K562 (cell line): ENCODE data around the gene DOP1A. TPM values are rescaled to one million over a fixed set of nuclear protein-coding genes. Genes with fewer than 3 reads are reported as not detected.

Experiments used
- ARID1B ChIP-seq: fragments of 450-650 bp; IDR thresholded peaks from 2 replicates; pipeline ENCODE4 v1.6.1; 2016; ENCODE audit warnings: antibody characterized with exemption, mild to moderate bottlenecking, inconsistent platforms
- ELK1 ChIP-seq: sonication (generic); formaldehyde crosslinking; IDR thresholded peaks from 2 replicates; pipeline ENCODE4 v1.8.1; 2022; ENCODE audit warnings: missing genetic modification reagents
- NFE2 ChIP-seq: IDR thresholded peaks from 2 replicates; pipeline ENCODE4 v1.6.1; 2014; ENCODE audit warnings: antibody characterized with exemption, low read depth
- PRDM10 ChIP-seq: fragments of 450-650 bp; IDR thresholded peaks from 2 replicates; pipeline ENCODE4 v1.6.1; 2018; ENCODE audit not compliant: partially characterized antibody
- RBFOX2 ChIP-seq: fragments of 200-400 bp; formaldehyde crosslinking; IDR thresholded peaks from 2 replicates; pipeline ENCODE4 v1.6.1; 2017; ENCODE audit warnings: low read depth, mild to moderate bottlenecking, low read length, moderate library complexity
- ZNF165 ChIP-seq: fragments of 250-450 bp; sonication (Bioruptor Pico); IDR thresholded peaks from 2 replicates; pipeline ENCODE4 v1.4.0; 2020; ENCODE audit warnings: borderline replicate concordance
- polyA plus RNA-seq, 8 experiments: library from polyadenylated mRNA; depleted of rRNA in 4 of 8; stranded (reverse) in 5 of 8; unstranded in 3 of 8; fragments of >200 nt; fragmentation: Nextera tagmentation in 2 of 8; fragmentation: Illumina TruSeq in 1 of 8; extraction: Ambion mirVana in 2 of 8; extraction: Trizol in 1 of 8; gene quantifications; 2 replicates each; pipeline versions ENCODE4 v1.2.1 to v1.2.3, GENCODE V29; 2011 to 2014; ENCODE audit warnings: inconsistent platforms in 1 of 8, missing spikeins in 1 of 8
- total RNA-seq, 7 experiments: library from RNA; depleted of rRNA in 6 of 7; stranded (reverse); fragments of >200 nt in 6 of 7; fragmentation: Illumina TruSeq in 2 of 7; extraction: Trizol in 2 of 7; gene quantifications; 2 replicates each; pipeline versions ENCODE4 v1.2.1 to v1.2.3, GENCODE V29; 2011 to 2021; ENCODE audit warnings: low replicate concordance in 1 of 7
- TF ChIP-seq, protein P1 (sequence below): fragments of 450-650 bp; IDR thresholded peaks from 2 replicates; pipeline ENCODE4 v1.6.1; 2016; ENCODE audit warnings: mild to moderate bottlenecking
- TF ChIP-seq, protein P2 (sequence below): fragments of 450-650 bp; IDR thresholded peaks from 2 replicates; pipeline ENCODE4 v1.6.1; 2016; ENCODE audit warnings: mild to moderate bottlenecking, moderate library complexity

Gene DOP1A
- total and polyA plus RNA-seq, 9 of the 15 experiments (the other 6 are each of a cell fraction or from before 2014, with no cell fraction given) = 0.75 to 10.5 (median 4.4) TPM

- no peak for TF ChIP-seq ELK1 (CRISPR knock-in tag)
- TF ChIP-seq NFE2 = 0 out of 2 replicates have a peak, but pooled peaks have one; percentile 31
- TF ChIP-seq PRDM10 = peak; percentile 68
- TF ChIP-seq ARID1B = peak; percentile 32
- TF ChIP-seq, protein P1, sequence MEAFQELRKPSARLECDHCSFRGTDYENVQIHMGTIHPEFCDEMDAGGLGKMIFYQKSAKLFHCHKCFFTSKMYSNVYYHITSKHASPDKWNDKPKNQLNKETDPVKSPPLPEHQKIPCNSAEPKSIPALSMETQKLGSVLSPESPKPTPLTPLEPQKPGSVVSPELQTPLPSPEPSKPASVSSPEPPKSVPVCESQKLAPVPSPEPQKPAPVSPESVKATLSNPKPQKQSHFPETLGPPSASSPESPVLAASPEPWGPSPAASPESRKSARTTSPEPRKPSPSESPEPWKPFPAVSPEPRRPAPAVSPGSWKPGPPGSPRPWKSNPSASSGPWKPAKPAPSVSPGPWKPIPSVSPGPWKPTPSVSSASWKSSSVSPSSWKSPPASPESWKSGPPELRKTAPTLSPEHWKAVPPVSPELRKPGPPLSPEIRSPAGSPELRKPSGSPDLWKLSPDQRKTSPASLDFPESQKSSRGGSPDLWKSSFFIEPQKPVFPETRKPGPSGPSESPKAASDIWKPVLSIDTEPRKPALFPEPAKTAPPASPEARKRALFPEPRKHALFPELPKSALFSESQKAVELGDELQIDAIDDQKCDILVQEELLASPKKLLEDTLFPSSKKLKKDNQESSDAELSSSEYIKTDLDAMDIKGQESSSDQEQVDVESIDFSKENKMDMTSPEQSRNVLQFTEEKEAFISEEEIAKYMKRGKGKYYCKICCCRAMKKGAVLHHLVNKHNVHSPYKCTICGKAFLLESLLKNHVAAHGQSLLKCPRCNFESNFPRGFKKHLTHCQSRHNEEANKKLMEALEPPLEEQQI = peak; percentile 88
- peak; percentile 87 for TF ChIP-seq RBFOX2
- TF ChIP-seq, protein P2, sequence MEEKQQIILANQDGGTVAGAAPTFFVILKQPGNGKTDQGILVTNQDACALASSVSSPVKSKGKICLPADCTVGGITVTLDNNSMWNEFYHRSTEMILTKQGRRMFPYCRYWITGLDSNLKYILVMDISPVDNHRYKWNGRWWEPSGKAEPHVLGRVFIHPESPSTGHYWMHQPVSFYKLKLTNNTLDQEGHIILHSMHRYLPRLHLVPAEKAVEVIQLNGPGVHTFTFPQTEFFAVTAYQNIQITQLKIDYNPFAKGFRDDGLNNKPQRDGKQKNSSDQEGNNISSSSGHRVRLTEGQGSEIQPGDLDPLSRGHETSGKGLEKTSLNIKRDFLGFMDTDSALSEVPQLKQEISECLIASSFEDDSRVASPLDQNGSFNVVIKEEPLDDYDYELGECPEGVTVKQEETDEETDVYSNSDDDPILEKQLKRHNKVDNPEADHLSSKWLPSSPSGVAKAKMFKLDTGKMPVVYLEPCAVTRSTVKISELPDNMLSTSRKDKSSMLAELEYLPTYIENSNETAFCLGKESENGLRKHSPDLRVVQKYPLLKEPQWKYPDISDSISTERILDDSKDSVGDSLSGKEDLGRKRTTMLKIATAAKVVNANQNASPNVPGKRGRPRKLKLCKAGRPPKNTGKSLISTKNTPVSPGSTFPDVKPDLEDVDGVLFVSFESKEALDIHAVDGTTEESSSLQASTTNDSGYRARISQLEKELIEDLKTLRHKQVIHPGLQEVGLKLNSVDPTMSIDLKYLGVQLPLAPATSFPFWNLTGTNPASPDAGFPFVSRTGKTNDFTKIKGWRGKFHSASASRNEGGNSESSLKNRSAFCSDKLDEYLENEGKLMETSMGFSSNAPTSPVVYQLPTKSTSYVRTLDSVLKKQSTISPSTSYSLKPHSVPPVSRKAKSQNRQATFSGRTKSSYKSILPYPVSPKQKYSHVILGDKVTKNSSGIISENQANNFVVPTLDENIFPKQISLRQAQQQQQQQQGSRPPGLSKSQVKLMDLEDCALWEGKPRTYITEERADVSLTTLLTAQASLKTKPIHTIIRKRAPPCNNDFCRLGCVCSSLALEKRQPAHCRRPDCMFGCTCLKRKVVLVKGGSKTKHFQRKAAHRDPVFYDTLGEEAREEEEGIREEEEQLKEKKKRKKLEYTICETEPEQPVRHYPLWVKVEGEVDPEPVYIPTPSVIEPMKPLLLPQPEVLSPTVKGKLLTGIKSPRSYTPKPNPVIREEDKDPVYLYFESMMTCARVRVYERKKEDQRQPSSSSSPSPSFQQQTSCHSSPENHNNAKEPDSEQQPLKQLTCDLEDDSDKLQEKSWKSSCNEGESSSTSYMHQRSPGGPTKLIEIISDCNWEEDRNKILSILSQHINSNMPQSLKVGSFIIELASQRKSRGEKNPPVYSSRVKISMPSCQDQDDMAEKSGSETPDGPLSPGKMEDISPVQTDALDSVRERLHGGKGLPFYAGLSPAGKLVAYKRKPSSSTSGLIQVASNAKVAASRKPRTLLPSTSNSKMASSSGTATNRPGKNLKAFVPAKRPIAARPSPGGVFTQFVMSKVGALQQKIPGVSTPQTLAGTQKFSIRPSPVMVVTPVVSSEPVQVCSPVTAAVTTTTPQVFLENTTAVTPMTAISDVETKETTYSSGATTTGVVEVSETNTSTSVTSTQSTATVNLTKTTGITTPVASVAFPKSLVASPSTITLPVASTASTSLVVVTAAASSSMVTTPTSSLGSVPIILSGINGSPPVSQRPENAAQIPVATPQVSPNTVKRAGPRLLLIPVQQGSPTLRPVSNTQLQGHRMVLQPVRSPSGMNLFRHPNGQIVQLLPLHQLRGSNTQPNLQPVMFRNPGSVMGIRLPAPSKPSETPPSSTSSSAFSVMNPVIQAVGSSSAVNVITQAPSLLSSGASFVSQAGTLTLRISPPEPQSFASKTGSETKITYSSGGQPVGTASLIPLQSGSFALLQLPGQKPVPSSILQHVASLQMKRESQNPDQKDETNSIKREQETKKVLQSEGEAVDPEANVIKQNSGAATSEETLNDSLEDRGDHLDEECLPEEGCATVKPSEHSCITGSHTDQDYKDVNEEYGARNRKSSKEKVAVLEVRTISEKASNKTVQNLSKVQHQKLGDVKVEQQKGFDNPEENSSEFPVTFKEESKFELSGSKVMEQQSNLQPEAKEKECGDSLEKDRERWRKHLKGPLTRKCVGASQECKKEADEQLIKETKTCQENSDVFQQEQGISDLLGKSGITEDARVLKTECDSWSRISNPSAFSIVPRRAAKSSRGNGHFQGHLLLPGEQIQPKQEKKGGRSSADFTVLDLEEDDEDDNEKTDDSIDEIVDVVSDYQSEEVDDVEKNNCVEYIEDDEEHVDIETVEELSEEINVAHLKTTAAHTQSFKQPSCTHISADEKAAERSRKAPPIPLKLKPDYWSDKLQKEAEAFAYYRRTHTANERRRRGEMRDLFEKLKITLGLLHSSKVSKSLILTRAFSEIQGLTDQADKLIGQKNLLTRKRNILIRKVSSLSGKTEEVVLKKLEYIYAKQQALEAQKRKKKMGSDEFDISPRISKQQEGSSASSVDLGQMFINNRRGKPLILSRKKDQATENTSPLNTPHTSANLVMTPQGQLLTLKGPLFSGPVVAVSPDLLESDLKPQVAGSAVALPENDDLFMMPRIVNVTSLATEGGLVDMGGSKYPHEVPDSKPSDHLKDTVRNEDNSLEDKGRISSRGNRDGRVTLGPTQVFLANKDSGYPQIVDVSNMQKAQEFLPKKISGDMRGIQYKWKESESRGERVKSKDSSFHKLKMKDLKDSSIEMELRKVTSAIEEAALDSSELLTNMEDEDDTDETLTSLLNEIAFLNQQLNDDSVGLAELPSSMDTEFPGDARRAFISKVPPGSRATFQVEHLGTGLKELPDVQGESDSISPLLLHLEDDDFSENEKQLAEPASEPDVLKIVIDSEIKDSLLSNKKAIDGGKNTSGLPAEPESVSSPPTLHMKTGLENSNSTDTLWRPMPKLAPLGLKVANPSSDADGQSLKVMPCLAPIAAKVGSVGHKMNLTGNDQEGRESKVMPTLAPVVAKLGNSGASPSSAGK = peak; percentile 80
- TF ChIP-seq ZNF165 (CRISPR knock-in tag) = no peak
These were observed 1.8 kb upstream of the DOP1A start, which contains the start of gene UBE3D (continued) for GRCh38 chr6:83065511-83066192.
